Measurements from ENCODE around the gene EGR4.

The EGR4 gene

DNA sequence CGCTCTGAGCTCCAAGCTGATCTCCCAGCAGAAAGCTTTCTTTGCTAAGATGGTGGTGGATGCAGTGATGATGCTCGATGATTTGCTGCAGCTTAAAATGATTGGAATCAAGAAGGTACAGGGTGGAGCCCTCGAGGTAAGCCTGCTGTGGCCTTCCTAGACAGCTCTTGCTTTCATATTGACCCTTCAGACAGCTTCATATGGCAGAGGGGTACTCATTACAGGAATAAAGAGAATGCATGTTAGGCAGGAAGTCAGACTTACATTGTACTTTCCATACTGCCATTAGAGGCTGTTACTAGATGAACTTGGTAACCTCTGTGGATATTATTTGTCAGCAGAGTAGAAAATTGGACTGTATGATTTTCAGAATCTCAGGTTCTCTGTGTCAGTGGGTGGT is 48.8 kb downstream of the EGR4 start:
- DNase-seq: no peak

DNA sequence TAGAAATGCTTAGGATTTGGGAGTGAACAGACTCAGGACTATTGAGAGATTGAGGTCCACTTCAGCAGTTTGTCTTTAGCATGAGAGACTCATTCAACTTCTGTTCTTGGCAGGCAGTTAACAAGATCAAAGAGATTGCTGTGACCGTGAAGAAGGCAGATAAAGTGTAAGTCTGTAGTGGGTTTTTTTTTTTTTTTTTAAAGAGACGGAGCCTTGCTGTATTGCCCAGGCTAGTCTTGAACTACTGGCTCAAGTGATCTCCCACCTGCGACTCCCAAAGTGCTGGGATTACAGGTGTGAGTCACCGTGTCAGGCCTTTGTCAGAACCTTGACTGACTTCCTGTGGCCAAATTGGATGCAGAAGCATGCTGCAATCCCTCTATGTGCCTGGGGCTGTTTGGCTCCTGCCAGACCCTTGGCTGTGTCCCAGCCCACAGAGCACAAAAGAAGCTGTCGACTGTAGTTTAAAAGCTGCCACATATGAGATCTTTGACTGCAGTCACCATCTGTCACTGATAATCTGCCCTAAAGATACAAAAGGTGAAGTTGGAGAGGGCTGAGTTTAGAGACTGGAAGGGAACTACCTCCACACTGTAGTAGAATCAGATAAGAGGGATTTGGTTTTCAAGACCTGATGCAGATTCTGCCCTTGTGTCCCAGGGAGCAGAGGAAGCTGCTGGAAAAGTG is 49.3 kb downstream of the EGR4 start:
- DNase-seq: peak; percentile 97

Measured in islet precursor cell (in vitro differentiated cells).